Ovary (tissue), 9 donors: ENCODE data around the gene C11orf54. TPM values are rescaled to one million over a fixed set of nuclear protein-coding genes. Genes with fewer than 3 reads are reported as not detected.

Experiments used
- DNase-seq, 5 donors: peaks; one replicate each; pipeline ENCODE4 v3.0.0-alpha.2; 2019 to 2020
- H3K27ac ChIP-seq, 2 donors: fragments of 200-600 bp; one replicate each; pipeline versions ENCODE4 v1.5.1 to v1.8.0; 2019 to 2022
- H3K27me3 ChIP-seq: fragments of 200-600 bp; one replicate; pipeline ENCODE4 v1.8.0; 2022
- H3K36me3 ChIP-seq: fragments of 200-600 bp; sonication (generic); one replicate; pipeline ENCODE4 v1.5.1; 2019
- H3K4me1 ChIP-seq: one replicate; pipeline ENCODE4 v1.8.1; 2013; ENCODE audit warnings: mild to moderate bottlenecking, moderate library complexity; ENCODE audit not compliant: insufficient read depth
- H3K4me3 ChIP-seq: fragments of 200-600 bp; sonication (generic); one replicate; pipeline ENCODE4 v1.5.1; 2017
- H3K9me3 ChIP-seq, 2 donors: fragments of 200-600 bp in 1 of 2; sonication (generic) in 1 of 2; one replicate each; pipeline versions ENCODE4 v1.5.1 to v1.8.1; 2013 to 2019; ENCODE audit warnings: mild to moderate bottlenecking in 1 of 2, moderate library complexity in 1 of 2
- CTCF ChIP-seq, 3 donors: fragments of 450-650 bp in 2 of 3; fragments of 200-600 bp in 1 of 3; IDR thresholded peaks; one replicate each; pipeline versions ENCODE4 v1.5.1 to v1.8.0; 2016 to 2022; ENCODE audit warnings: antibody characterized with exemption in 3 of 3, mild to moderate bottlenecking in 1 of 3
- EP300 ChIP-seq: sonication (generic); formaldehyde crosslinking; IDR thresholded peaks from one replicate; pipeline ENCODE4 v1.6.1; 2017; ENCODE audit warnings: antibody characterized with exemption
- POLR2A ChIP-seq: fragments of 450-650 bp; IDR thresholded peaks from one replicate; pipeline ENCODE4 v1.6.1; 2017; ENCODE audit warnings: antibody characterized with exemption, mild to moderate bottlenecking, moderate library complexity
- WGBS, 3 donors: extraction: QIAGEN DNeasy Blood & Tissue Kit in 1 of 3; methylation state at CpG; one replicate each; pipeline versions ENCODE4 v1.1.5 to v1.1.7; 2013 to 2017; 5-methylcytosine and 5-hydroxymethylcytosine counted together
- intact Hi-C, 4 donors: fragments of 100-400 bp; cut with DNase I; formaldehyde crosslinking; loops; one replicate each; pipeline versions ENCODE4 v1.11.0 to v1.15.1; 2022 to 2023
- polyA plus RNA-seq, 2 donors: library from polyadenylated mRNA; stranded (reverse); fragments of 200-250 nt in 1 of 2; fragments of 350-450 nt in 1 of 2; fragmentation: Illumina TruSeq in 1 of 2; extraction: RNeasy Lipid Tissue Mini Kit (QIAGEN cat#74804) in 1 of 2; gene quantifications; one replicate each; pipeline ENCODE4 v1.2.3, GENCODE V29; 2013 to 2014
- total RNA-seq, 7 donors: library from RNA; depleted of rRNA in 2 of 7; stranded (reverse); fragments of >200 nt in 2 of 7; fragmentation: NEBNext Ultra II Directional in 3 of 7; extraction: Animal tissue kit (Norgen Biotek cat#: 25700) in 3 of 7; gene quantifications; one replicate each; pipeline versions ENCODE4 v1.1.0 to v1.2.4, GENCODE V29; 2016 to 2023
- donor health status: DM: no; HTN: no; CAD: no; lungs with moderate emphysema.
- donor health status: DM: no; HTN: no; CAD: no.
- donor health status: Bipolar disorder and iron deficiency.
- donor health status: DM: yes; HTN: yes; CAD: no.
- donor health status: DM: no; HTN: no; CAD: no.
- donor health status: DM: yes; HTN: yes; CAD: no.

Gene C11orf54
- total and polyA plus RNA-seq, 9 donors = 22.8 to 48.0 (median 36.0) TPM

- intact Hi-C loops = no loop called here
- Histone ChIP-seq H3K4me1 (no peaks in the 10 kb centered on the region), H3K9me3 (no peaks in the 10 kb centered on the region), H3K27me3 (no peaks in the 10 kb centered on the region), H3K27ac (no peak overlapping the region), H3K4me3 (no peak overlapping the region), H3K36me3 (no peaks in the 10 kb centered on the region)
- DNase-seq = no peak
- no peak for TF ChIP-seq POLR2A
- no peak for TF ChIP-seq CTCF (IDR thresholded peaks at IDR 0.05)
- no peak for TF ChIP-seq EP300
- WGBS, 3 donors = 92 to 98% (median 97%) methylated on average over 1 of the region's 1 CpG
Observed at GRCh38 chr11:93761910-93762309, 20.4 kb downstream of the C11orf54 start.

- Histone ChIP-seq H3K36me3 (no peaks in the 10 kb centered on the region), H3K27ac (no peak overlapping the region), H3K27me3 (no peaks in the 10 kb centered on the region), H3K4me3 (no peak overlapping the region), H3K9me3 (no peaks in the 10 kb centered on the region), H3K4me1 (no peaks in the 10 kb centered on the region)
- DNase-seq = no peak
- TF ChIP-seq EP300 = no peak
- TF ChIP-seq POLR2A = no peak
- TF ChIP-seq CTCF (IDR thresholded peaks at IDR 0.05) = no peak
- WGBS, 3 donors = 27 to 36% (median 34%) methylated on average over 2 of the region's 2 CpGs
- intact Hi-C loops = no loop called here
Observed at GRCh38 chr11:93765551-93765950, 24.1 kb downstream of the C11orf54 start.

GRCh38 chr11:93766504-93766903 lies 25.0 kb downstream of the C11orf54 start:
- no peaks in the 10 kb centered on the region for H3K27me3 ChIP-seq
- 44 to 66% (median 56%) methylated on average over 5 of the region's 5 CpGs for WGBS, 3 donors
- no peaks in the 10 kb centered on the region for H3K36me3 ChIP-seq
- no peaks in the 10 kb centered on the region for H3K4me1 ChIP-seq
- intact Hi-C loops = no loop called here
- no peak for DNase-seq
- H3K9me3 ChIP-seq = no peaks in the 10 kb centered on the region
- H3K27ac ChIP-seq = no peak overlapping the region
- TF ChIP-seq EP300 = no peak
- no peak for TF ChIP-seq CTCF (IDR thresholded peaks at IDR 0.05)
- no peak for TF ChIP-seq POLR2A
- no peak overlapping the region for H3K4me3 ChIP-seq

DNA sequence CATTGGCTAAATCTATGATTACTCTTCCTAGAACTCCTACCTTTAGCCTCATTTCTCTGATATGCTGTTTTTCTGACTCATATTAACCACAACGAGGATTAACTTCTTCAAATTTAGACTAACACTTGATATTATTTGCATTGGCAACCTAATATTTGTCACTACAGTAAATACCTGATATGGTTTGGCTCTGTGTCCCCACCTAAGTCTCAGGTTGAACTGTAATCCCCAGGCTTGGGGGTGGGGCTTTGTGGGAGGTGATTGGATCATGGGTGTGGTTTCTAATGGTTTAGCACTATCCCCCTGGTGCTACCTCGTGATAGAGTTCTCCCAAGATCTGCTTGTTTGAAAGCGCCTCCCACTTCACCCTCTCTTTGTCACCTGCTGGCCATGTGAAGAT lies 25.5 kb downstream of the C11orf54 start:
- whole genome bisulfite sequencing, 3 donors = 75 to 84% (median 82%) methylated on average over 3 of the region's 3 CpGs
- Histone ChIP-seq H3K9me3 (no peaks in the 10 kb centered on the region), H3K4me1 (no peaks in the 10 kb centered on the region), H3K36me3 (no peaks in the 10 kb centered on the region), H3K27ac (no peak overlapping the region), H3K4me3 (no peak overlapping the region), H3K27me3 (no peaks in the 10 kb centered on the region)
- no peak for DNase-seq
- no peak for TF ChIP-seq CTCF (IDR thresholded peaks at IDR 0.05)
- TF ChIP-seq EP300 = no peak
- TF ChIP-seq POLR2A = no peak
- intact Hi-C loops = no loop called here

GRCh38 chr11:93770160-93770559 lies 28.7 kb downstream of the C11orf54 start:
- DNase-seq = no peak
- H3K9me3 ChIP-seq = no peaks in the 10 kb centered on the region
- no peaks in the 10 kb centered on the region for H3K27me3 ChIP-seq
- no peak overlapping the region for H3K4me3 ChIP-seq
- TF ChIP-seq POLR2A (no peak), CTCF (IDR thresholded peaks at IDR 0.05) (no peak), EP300 (no peak)
- WGBS, 3 donors = 36 to 46% (median 42%) methylated on average over 1 of the region's 1 CpG
- no peaks in the 10 kb centered on the region for H3K36me3 ChIP-seq
- no peak overlapping the region for H3K27ac ChIP-seq
- H3K4me1 ChIP-seq = no peaks in the 10 kb centered on the region
- intact Hi-C loops = no loop called here
